Activated naive CD4-positive, alpha-beta T cell treated with anti-CD3 and anti-CD28 coated beads for 36 hours (primary cell): Measurements from ENCODE around the gene TMED10. TPM values are rescaled to one million over a fixed set of nuclear protein-coding genes. Genes with fewer than 3 reads are reported as not detected.

Experiments
- CTCF ChIA-PET: fragments of 350-600 bp; sonication (Branson Sonifier 250); formaldehyde crosslinking; loops from one replicate; lab custom pipeline; 2021; ENCODE audit warnings: antibody characterized with exemption; lab: Charles Lee
- DNase-seq: peaks from one replicate; pipeline ENCODE4 v3.0.0-alpha.2; 2020
- H3K27ac Mint-ChIP-seq: one replicate; pipeline ENCODE4 v1.8.0; 2021; ENCODE audit warnings: mild to moderate bottlenecking, mixed read lengths
- H3K27me3 Mint-ChIP-seq: one replicate; pipeline ENCODE4 v1.8.0; 2021; ENCODE audit warnings: low read depth, mixed read lengths
- H3K36me3 Mint-ChIP-seq: one replicate; pipeline ENCODE4 v1.8.0; 2021; ENCODE audit warnings: low read depth, mixed read lengths
- H3K4me1 Mint-ChIP-seq: one replicate; pipeline ENCODE4 v1.8.0; 2021; ENCODE audit warnings: low read depth, mixed read lengths
- H3K4me3 Mint-ChIP-seq: one replicate; pipeline ENCODE4 v1.8.0; 2021; ENCODE audit warnings: mild to moderate bottlenecking, moderate library complexity, mixed read lengths
- H3K9me3 Mint-ChIP-seq: one replicate; pipeline ENCODE4 v1.8.0; 2021; ENCODE audit warnings: mixed read lengths
- intact Hi-C: fragments of 100-400 bp; cut with micrococcal nuclease; formaldehyde crosslinking; loops from one replicate; pipeline ENCODE4 v1.15.1; 2023
- total RNA-seq, 2 experiments: library from RNA; stranded (reverse); gene quantifications; one replicate each; pipeline ENCODE4 v1.2.3, GENCODE V29; 2021

Gene TMED10
- total RNA-seq, 2 experiments from 2014 or later = 151 to 156 TPM

GRCh38 chr14:75206190-75206589 lies 29.8 kb upstream of the TMED10 start:
- peaks cover 11% of the 10 kb centered on the region for H3K4me1 Mint-ChIP-seq
- DNase-seq = no peak
- H3K36me3 Mint-ChIP-seq = no peaks in the 10 kb centered on the region
- no peak overlapping the region for H3K4me3 Mint-ChIP-seq
- H3K27me3 Mint-ChIP-seq = no peaks in the 10 kb centered on the region
- no peak overlapping the region for H3K27ac Mint-ChIP-seq
- no peaks in the 10 kb centered on the region for H3K9me3 Mint-ChIP-seq
- CTCF ChIA-PET = interaction anchor here (0.5 kb wide), 1 partner anchor 66 kb away, joined by 5 read pairs; no protein-coding TSS in a partner anchor
- intact Hi-C loops = no loop called here

GRCh38 chr14:75205591-75205990 lies 29.2 kb upstream of the TMED10 start:
- CTCF ChIA-PET = interaction anchor here (0.5 kb wide), 1 partner anchor 900 kb away, joined by 3 read pairs; no protein-coding TSS in a partner anchor
- Mint-ChIP-seq H3K27me3 (no peaks in the 10 kb centered on the region), H3K27ac (peak overlapping the region; percentile 21), H3K4me1 (peaks cover 11% of the 10 kb centered on the region), H3K9me3 (no peaks in the 10 kb centered on the region), H3K36me3 (no peaks in the 10 kb centered on the region), H3K4me3 (no peak overlapping the region)
- DNase-seq = peak; percentile 48
- intact Hi-C loops = no loop called here

GRCh38 chr14:75204116-75204515 lies 27.7 kb upstream of the TMED10 start:
- H3K27ac Mint-ChIP-seq = peak overlapping the region; percentile 6
- H3K4me3 Mint-ChIP-seq = no peak overlapping the region
- no peaks in the 10 kb centered on the region for H3K27me3 Mint-ChIP-seq
- no peak for DNase-seq
- peaks cover 11% of the 10 kb centered on the region for H3K4me1 Mint-ChIP-seq
- no peaks in the 10 kb centered on the region for H3K9me3 Mint-ChIP-seq
- H3K36me3 Mint-ChIP-seq = no peaks in the 10 kb centered on the region
- CTCF ChIA-PET = interaction anchor here (0.6 kb wide), 1 partner anchor 101 kb away, joined by 3 read pairs; no protein-coding TSS in a partner anchor
- intact Hi-C loops = no loop called here

GRCh38 chr14:75202657-75203056 lies 26.2 kb upstream of the TMED10 start:
- intact Hi-C loops = no loop called here
- Mint-ChIP-seq H3K36me3 (no peaks in the 10 kb centered on the region), H3K4me3 (no peak overlapping the region), H3K27ac (no peak overlapping the region), H3K9me3 (no peaks in the 10 kb centered on the region), H3K27me3 (no peaks in the 10 kb centered on the region), H3K4me1 (peaks cover 11% of the 10 kb centered on the region)
- CTCF ChIA-PET = interaction anchor here (0.6 to 0.7 kb wide), 4 partner anchors 81 to 1642 kb away, joined by 3 to 5 read pairs (median 4); no protein-coding TSS in a partner anchor
- no peak for DNase-seq

- Mint-ChIP-seq H3K4me1 (peaks cover 5% of the 10 kb centered on the region), H3K4me3 (no peak overlapping the region), H3K36me3 (no peaks in the 10 kb centered on the region), H3K27ac (no peak overlapping the region), H3K9me3 (no peaks in the 10 kb centered on the region), H3K27me3 (no peaks in the 10 kb centered on the region)
- no peak for DNase-seq
- intact Hi-C loops = no loop called here
- CTCF ChIA-PET = no interaction called here
Measured at GRCh38 chr14:75201087-75201486, 24.7 kb upstream of the TMED10 start.

- CTCF ChIA-PET = no interaction called here
Measured at GRCh38 chr14:75200451-75200850, 24.0 kb upstream of the TMED10 start.

GRCh38 chr14:75198291-75198933 lies 22.0 kb upstream of the TMED10 start:
- CTCF ChIA-PET = no interaction called here
- no peak for DNase-seq
- intact Hi-C loops = no loop called here
- Mint-ChIP-seq H3K27ac (no peak overlapping the region), H3K36me3 (no peaks in the 10 kb centered on the region), H3K27me3 (no peaks in the 10 kb centered on the region), H3K4me1 (no peaks in the 10 kb centered on the region), H3K4me3 (no peak overlapping the region), H3K9me3 (no peaks in the 10 kb centered on the region)

More at GRCh38 chr14:75200451-75200850, 24.0 kb upstream of the TMED10 start:
- intact Hi-C loops = no loop called here
- Mint-ChIP-seq H3K36me3 (no peaks in the 10 kb centered on the region), H3K9me3 (no peaks in the 10 kb centered on the region), H3K27ac (no peak overlapping the region), H3K27me3 (no peaks in the 10 kb centered on the region), H3K4me1 (peaks cover under 1% of the 10 kb centered on the region), H3K4me3 (no peak overlapping the region)
- no peak for DNase-seq

GRCh38 chr14:75197338-75197737 lies 20.9 kb upstream of the TMED10 start:
- no peaks in the 10 kb centered on the region for H3K4me1 Mint-ChIP-seq
- H3K4me3 Mint-ChIP-seq = no peak overlapping the region
- H3K9me3 Mint-ChIP-seq = no peaks in the 10 kb centered on the region
- CTCF ChIA-PET = no interaction called here
- no peak for DNase-seq
- intact Hi-C loops = no loop called here
- H3K27ac Mint-ChIP-seq = no peak overlapping the region
- H3K27me3 Mint-ChIP-seq = no peaks in the 10 kb centered on the region
- H3K36me3 Mint-ChIP-seq = no peaks in the 10 kb centered on the region

- H3K9me3 Mint-ChIP-seq = no peaks in the 10 kb centered on the region
- H3K4me3 Mint-ChIP-seq = no peak overlapping the region
- no peak for DNase-seq
- CTCF ChIA-PET = no interaction called here
- no peaks in the 10 kb centered on the region for H3K4me1 Mint-ChIP-seq
- no peaks in the 10 kb centered on the region for H3K36me3 Mint-ChIP-seq
- no peaks in the 10 kb centered on the region for H3K27me3 Mint-ChIP-seq
- intact Hi-C loops = no loop called here
- no peak overlapping the region for H3K27ac Mint-ChIP-seq
Measured at GRCh38 chr14:75196468-75196867, 20.1 kb upstream of the TMED10 start.

GRCh38 chr14:75196064-75196463 lies 19.7 kb upstream of the TMED10 start:
- Mint-ChIP-seq H3K36me3 (no peaks in the 10 kb centered on the region), H3K4me1 (no peaks in the 10 kb centered on the region), H3K27ac (no peak overlapping the region), H3K9me3 (no peaks in the 10 kb centered on the region), H3K4me3 (no peak overlapping the region), H3K27me3 (no peaks in the 10 kb centered on the region)
- CTCF ChIA-PET = no interaction called here
- intact Hi-C loops = no loop called here
- no peak for DNase-seq

- CTCF ChIA-PET = no interaction called here
- no peaks in the 10 kb centered on the region for H3K27me3 Mint-ChIP-seq
- intact Hi-C loops = no loop called here
- no peak overlapping the region for H3K4me3 Mint-ChIP-seq
- no peak overlapping the region for H3K27ac Mint-ChIP-seq
- no peaks in the 10 kb centered on the region for H3K36me3 Mint-ChIP-seq
- DNase-seq = no peak
- no peaks in the 10 kb centered on the region for H3K9me3 Mint-ChIP-seq
- H3K4me1 Mint-ChIP-seq = no peaks in the 10 kb centered on the region
Measured at GRCh38 chr14:75191100-75191499, 14.7 kb upstream of the TMED10 start.

- no peaks in the 10 kb centered on the region for H3K36me3 Mint-ChIP-seq
- H3K4me1 Mint-ChIP-seq = no peaks in the 10 kb centered on the region
- no peak overlapping the region for H3K27ac Mint-ChIP-seq
- no peak for DNase-seq
- no peak overlapping the region for H3K4me3 Mint-ChIP-seq
- H3K9me3 Mint-ChIP-seq = no peaks in the 10 kb centered on the region
- H3K27me3 Mint-ChIP-seq = no peaks in the 10 kb centered on the region
- intact Hi-C loops = no loop called here
- CTCF ChIA-PET = no interaction called here
Measured at GRCh38 chr14:75190023-75190422, 13.6 kb upstream of the TMED10 start.
